GM18505 (cell line): Measurements from ENCODE around the gene IQGAP2.
"Not testable (repeated sequence)": the region's sequence is repeated elsewhere in the genome, so short reads cannot be mapped to it uniquely, and the experiment has no call there.

Experiments used
- ATAC-seq: cut with Tn5 transposase; IDR thresholded peaks from one replicate; pipeline ENCODE4 v1.9.1; 2021; ENCODE audit not compliant: unreplicated experiment
- POLR2A ChIP-seq: IDR thresholded peaks from 4 replicates; pipeline ENCODE4 v1.6.1; 2011; ENCODE audit warnings: borderline replicate concordance; ENCODE audit not compliant: insufficient read depth, insufficient read length; ENCODE audit errors: extremely low read depth

IQGAP2 gene, protein sequence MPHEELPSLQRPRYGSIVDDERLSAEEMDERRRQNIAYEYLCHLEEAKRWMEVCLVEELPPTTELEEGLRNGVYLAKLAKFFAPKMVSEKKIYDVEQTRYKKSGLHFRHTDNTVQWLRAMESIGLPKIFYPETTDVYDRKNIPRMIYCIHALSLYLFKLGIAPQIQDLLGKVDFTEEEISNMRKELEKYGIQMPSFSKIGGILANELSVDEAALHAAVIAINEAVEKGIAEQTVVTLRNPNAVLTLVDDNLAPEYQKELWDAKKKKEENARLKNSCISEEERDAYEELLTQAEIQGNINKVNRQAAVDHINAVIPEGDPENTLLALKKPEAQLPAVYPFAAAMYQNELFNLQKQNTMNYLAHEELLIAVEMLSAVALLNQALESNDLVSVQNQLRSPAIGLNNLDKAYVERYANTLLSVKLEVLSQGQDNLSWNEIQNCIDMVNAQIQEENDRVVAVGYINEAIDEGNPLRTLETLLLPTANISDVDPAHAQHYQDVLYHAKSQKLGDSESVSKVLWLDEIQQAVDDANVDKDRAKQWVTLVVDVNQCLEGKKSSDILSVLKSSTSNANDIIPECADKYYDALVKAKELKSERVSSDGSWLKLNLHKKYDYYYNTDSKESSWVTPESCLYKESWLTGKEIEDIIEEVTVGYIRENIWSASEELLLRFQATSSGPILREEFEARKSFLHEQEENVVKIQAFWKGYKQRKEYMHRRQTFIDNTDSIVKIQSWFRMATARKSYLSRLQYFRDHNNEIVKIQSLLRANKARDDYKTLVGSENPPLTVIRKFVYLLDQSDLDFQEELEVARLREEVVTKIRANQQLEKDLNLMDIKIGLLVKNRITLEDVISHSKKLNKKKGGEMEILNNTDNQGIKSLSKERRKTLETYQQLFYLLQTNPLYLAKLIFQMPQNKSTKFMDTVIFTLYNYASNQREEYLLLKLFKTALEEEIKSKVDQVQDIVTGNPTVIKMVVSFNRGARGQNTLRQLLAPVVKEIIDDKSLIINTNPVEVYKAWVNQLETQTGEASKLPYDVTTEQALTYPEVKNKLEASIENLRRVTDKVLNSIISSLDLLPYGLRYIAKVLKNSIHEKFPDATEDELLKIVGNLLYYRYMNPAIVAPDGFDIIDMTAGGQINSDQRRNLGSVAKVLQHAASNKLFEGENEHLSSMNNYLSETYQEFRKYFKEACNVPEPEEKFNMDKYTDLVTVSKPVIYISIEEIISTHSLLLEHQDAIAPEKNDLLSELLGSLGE (N-terminal part only)

DNA sequence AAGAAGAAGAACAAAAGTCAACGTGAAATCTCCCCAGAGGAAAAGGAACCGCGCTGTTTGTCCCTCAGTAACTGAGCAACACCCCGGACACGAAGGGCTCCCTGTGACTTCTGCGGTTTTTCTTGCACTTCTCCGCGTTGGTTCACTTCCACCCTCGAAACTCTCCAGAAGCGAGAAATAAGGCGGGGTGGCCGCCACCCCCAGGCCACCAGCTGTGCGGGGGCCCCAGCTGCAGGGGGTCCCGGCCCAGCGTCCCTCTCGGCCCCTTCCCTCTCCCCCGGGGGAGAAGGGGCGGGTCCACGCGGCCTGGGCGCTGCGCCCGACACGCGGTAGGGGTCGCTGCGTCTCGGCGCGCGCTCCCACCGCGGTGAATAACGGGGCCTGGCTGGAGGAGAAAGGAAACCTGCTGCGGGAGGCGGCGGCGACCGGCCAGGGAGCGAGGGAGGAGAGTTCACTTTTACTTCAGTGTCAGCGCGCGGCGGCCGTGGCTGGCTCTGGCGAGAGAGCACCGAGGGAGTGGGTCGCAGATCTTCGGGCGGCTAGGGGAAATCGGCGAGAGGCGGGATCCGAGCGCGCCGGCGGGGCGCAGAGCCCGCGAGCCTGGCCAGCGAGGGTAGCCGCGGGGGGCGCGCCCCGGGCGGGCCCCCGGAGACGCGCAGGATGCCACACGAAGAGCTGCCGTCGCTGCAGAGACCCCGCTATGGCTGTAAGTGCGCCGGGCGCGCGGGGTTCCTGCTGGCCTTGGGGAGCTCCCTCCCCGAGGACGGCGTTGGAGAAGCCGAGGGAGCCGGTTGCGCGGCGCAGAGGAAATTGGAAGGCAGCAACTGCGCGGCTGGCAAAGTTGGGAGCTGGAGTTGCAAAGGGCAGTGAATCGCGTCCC is at the start of gene IQGAP2:
Gene IQGAP2, plus strand, starts transcription at position 400 of the 880 bp plus-strand sequence. Its CDS starts 261 bp downstream, at position 661.
- peak; percentile 38 for TF ChIP-seq POLR2A
- ATAC-seq, result peak; percentile 66

GRCh38 chr5:76356887-76357286 is 46.2 kb upstream of the IQGAP2 start:
- no peak for ATAC-seq

DNA sequence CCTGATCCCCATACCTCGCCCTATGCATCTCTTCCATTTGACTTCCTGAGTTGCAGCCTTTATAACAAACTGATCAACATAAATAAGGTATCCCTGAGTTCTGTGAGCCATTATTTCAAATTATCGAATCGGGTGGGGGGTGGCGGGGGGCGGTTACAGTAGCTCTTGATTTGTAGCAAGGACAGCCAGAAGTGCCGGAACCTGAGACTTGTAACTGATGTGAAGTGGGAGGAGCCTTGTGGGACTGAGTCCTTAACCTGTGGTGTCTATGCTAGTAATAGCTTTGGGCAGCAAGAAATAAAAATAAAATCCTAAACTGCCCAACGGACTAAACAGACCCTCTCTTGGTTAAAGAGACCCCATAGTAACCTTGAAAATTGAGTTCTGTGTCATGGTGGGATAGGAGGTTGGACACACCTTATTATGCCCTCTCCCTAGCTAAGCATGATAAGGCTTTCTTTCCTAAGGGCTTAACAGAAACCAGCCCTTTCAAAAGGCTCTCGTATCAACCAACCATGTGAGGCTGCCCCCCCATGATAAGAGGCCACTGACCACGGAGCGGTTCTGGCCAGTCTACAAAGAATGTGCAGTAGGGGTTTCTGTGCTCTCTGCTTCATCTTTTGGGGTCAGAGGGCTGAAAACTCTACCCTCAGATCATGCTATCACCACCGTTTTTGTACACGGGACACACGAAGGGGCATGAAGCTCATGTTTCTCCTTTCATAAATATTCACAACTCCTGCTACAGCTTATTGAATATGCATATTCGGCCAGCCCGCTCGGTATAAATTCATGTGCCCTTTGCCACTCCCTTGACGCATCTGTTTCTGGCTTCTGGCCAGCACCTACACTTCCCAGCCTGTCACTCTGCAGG is 39.5 kb upstream of the IQGAP2 start:
- ATAC-seq, result no peak
- TF ChIP-seq POLR2A, result no peak

More at GRCh38 chr5:76356887-76357286, 46.2 kb upstream of the IQGAP2 start:
- TF ChIP-seq POLR2A, result no peak

DNA sequence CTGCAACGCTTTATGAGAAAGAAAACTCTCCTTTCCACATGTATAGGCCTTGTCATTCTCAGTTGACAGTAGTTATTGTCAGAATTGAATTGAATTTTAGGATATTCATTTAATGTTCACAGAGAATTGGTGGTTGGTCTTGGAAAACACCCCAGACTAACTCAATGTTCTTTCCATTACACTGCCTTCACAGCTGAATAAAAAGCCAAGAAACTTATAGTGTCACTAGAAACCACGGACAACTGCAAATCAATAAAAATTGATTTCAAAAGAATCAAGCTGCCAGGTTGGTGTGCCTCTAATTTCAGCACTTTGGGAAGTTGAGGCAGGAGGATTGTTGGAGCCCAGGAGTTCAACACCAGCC is 38.9 kb upstream of the IQGAP2 start:
- TF ChIP-seq POLR2A, result no peak
- ATAC-seq, result no peak

- no peak for ATAC-seq
- no peak for TF ChIP-seq POLR2A
Measured at GRCh38 chr5:76365561-76365960, 37.5 kb upstream of the IQGAP2 start.

DNA sequence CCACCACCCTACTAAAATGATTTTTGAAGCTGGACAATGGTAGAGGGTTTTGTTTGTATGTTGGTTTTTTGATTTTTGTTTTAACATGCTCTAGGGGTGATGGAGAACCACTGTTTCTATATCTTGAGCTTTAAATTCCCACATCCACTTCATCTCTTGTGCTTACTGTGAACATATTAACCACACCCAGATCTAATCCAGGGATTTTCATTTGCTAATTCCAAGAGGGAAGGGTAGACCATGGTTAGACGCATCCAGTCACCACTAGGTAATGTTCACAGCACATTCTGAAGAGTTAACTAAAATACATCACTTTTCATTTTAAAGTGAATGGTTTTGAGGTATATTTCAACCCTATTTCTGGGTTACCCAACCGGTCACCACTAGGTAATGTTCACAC is 36.5 kb upstream of the IQGAP2 start:
- no peak for ATAC-seq
- no peak for TF ChIP-seq POLR2A

GRCh38 chr5:76367623-76368371 is 35.3 kb upstream of the IQGAP2 start:
- ATAC-seq, result no peak
- no peak for TF ChIP-seq POLR2A

- no peak for ATAC-seq
- TF ChIP-seq POLR2A, result no peak
Measured at GRCh38 chr5:76368941-76369340, 34.1 kb upstream of the IQGAP2 start.

DNA sequence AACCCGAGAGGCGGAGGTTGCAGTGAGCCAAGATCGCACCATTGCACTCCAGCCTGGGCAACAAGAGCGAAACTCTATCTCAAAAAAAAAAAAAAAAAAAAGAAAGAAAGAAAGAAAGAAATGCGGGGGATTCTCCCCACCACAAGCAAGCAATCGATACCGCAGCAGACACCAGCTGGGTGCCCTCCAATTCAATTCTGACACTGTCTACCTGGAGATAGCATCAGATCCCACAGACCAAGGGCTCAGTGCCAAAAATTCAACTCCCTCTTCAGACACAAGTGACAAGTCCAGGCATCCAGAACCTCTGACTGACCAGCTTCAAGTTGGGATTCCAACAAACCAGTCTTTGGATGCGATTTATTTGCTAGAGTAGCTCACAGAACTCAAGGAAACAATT is 33.4 kb upstream of the IQGAP2 start:
- not testable (repeated sequence) for ATAC-seq

- ATAC-seq, result no peak
- TF ChIP-seq POLR2A, result no peak
Measured at GRCh38 chr5:76371960-76372322, 31.1 kb upstream of the IQGAP2 start.
